Upper lobe of right lung (tissue), 1 donor: ENCODE measurements around the gene PDIA3. TPM values are rescaled to one million over a fixed set of nuclear protein-coding genes. Genes with fewer than 3 reads are reported as not detected.

Source experiments
- ATAC-seq: fragments of 200-7000 bp; cut with Tn5 transposase; one replicate; pipeline ENCODE4 v1.9.1; 2020; ENCODE audit warnings: mild to moderate bottlenecking, moderate library complexity
- DNase-seq: peaks from one replicate; pipeline ENCODE4 v3.0.0-alpha.2; 2020
- H3K27ac ChIP-seq: fragments of 200-600 bp; one replicate; pipeline ENCODE4 v1.8.0; 2022
- H3K27me3 ChIP-seq: fragments of 200-600 bp; one replicate; pipeline ENCODE4 v1.8.0; 2022; ENCODE audit warnings: mild to moderate bottlenecking
- H3K36me3 ChIP-seq: fragments of 200-600 bp; one replicate; pipeline ENCODE4 v1.8.0; 2022
- H3K4me1 ChIP-seq: fragments of 200-600 bp; one replicate; pipeline ENCODE4 v1.8.0; 2022
- H3K4me3 ChIP-seq: fragments of 200-600 bp; one replicate; pipeline ENCODE4 v1.8.0; 2022; ENCODE audit warnings: mild to moderate bottlenecking
- H3K9me3 ChIP-seq: fragments of 200-600 bp; one replicate; pipeline ENCODE4 v1.8.0; 2022
- CTCF ChIP-seq: fragments of 200-600 bp; IDR thresholded peaks from one replicate; pipeline ENCODE4 v1.8.0; 2022; ENCODE audit warnings: antibody characterized with exemption
- intact Hi-C: fragments of 100-400 bp; cut with DNase I; formaldehyde crosslinking; loops from one replicate; pipeline ENCODE4 v1.11.0; 2022
- total RNA-seq: library from RNA; stranded (reverse); fragmentation: NEBNext Ultra II Directional; extraction: Animal tissue kit (Norgen Biotek cat#: 25700); gene quantifications from one replicate; pipeline ENCODE4 v1.2.1, GENCODE V29; 2021
- donor health status: DM: no; HTN: yes; CAD: no; lungs with severe emphysema.

The PDIA3 gene
- total RNA-seq, 1 donor from 2014 or later = 382 TPM

GRCh38 chr15:43795197-43795596, 49.0 kb downstream of the PDIA3 start:
- H3K27me3 ChIP-seq = no peaks in the 10 kb centered on the region
- no peak for TF ChIP-seq CTCF
- peaks cover 45% of the 10 kb centered on the region for H3K4me1 ChIP-seq
- peaks cover 52% of the 10 kb centered on the region for H3K36me3 ChIP-seq
- intact Hi-C loops = no loop called here
- peak overlapping the region; percentile 98 for H3K27ac ChIP-seq
- DNase-seq (no peak), ATAC-seq (no peak)
- H3K9me3 ChIP-seq = no peaks in the 10 kb centered on the region
- H3K4me3 ChIP-seq = no peak overlapping the region

- ATAC-seq (no peak), DNase-seq (no peak)
- TF ChIP-seq CTCF = no peak
- Histone ChIP-seq H3K4me1 (peaks cover 46% of the 10 kb centered on the region), H3K27me3 (no peaks in the 10 kb centered on the region), H3K9me3 (no peaks in the 10 kb centered on the region), H3K4me3 (no peak overlapping the region), H3K27ac (no peak overlapping the region), H3K36me3 (peaks cover 52% of the 10 kb centered on the region)
- intact Hi-C loops = no loop called here
Measured at GRCh38 chr15:43795997-43796396, 49.8 kb downstream of the PDIA3 start.

- no peaks in the 10 kb centered on the region for H3K9me3 ChIP-seq
- DNase-seq (no peak), ATAC-seq (no peak)
- peaks cover 51% of the 10 kb centered on the region for H3K4me1 ChIP-seq
- H3K4me3 ChIP-seq = no peak overlapping the region
- peaks cover 55% of the 10 kb centered on the region for H3K36me3 ChIP-seq
- intact Hi-C loops = no loop called here
- TF ChIP-seq CTCF = no peak
- no peaks in the 10 kb centered on the region for H3K27me3 ChIP-seq
- no peak overlapping the region for H3K27ac ChIP-seq
Measured at GRCh38 chr15:43796566-43796965, 50.3 kb downstream of the PDIA3 start.

- Histone ChIP-seq H3K4me1 (peaks cover 39% of the 10 kb centered on the region), H3K9me3 (no peaks in the 10 kb centered on the region), H3K4me3 (no peak overlapping the region), H3K27me3 (no peaks in the 10 kb centered on the region), H3K36me3 (peaks cover 70% of the 10 kb centered on the region), H3K27ac (peak overlapping the region; percentile 87)
- TF ChIP-seq CTCF = no peak
- ATAC-seq (no peak), DNase-seq (no peak)
- intact Hi-C loops = no loop called here
Measured at GRCh38 chr15:43799209-43799944, 53.1 kb downstream of the PDIA3 start.

GRCh38 chr15:43799945-43800285, 53.7 kb downstream of the PDIA3 start, which contains the start of gene SERINC4:
TSS of gene SERINC4 (minus strand) at chr15:43800220. CDS start at chr15:43799986, 234 bp downstream.
- DNase-seq (peak; percentile 23), ATAC-seq (peak; percentile 1)
- Histone ChIP-seq H3K4me1 (peaks cover 33% of the 10 kb centered on the region), H3K27me3 (no peaks in the 10 kb centered on the region), H3K9me3 (no peaks in the 10 kb centered on the region), H3K36me3 (peaks cover 70% of the 10 kb centered on the region), H3K4me3 (peak within 1 kb of the TSS; percentile 96), H3K27ac (peak within 1 kb of the TSS; percentile 87)
- TF ChIP-seq CTCF = no peak
- intact Hi-C loops = no loop called here
